ENCODE results near the gene NECTIN1.

DNA sequence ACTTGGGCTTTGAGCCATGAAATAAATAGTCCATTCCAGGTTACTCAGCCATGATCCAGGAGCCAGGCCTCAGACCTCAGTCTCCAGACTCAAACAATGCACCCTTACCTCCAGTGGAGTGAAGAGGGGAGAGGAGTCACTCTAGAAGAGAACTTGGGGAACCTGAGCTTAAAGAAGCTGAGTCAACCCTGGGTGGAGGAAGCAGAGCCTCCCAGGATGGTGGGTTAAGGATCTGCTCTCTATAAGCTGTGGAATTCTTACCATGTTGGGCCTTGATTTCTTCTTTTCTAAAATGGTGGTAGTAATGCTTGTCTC, 113.2 kb downstream of the NECTIN1 start:
- TF ChIP-seq, protein P1, sequence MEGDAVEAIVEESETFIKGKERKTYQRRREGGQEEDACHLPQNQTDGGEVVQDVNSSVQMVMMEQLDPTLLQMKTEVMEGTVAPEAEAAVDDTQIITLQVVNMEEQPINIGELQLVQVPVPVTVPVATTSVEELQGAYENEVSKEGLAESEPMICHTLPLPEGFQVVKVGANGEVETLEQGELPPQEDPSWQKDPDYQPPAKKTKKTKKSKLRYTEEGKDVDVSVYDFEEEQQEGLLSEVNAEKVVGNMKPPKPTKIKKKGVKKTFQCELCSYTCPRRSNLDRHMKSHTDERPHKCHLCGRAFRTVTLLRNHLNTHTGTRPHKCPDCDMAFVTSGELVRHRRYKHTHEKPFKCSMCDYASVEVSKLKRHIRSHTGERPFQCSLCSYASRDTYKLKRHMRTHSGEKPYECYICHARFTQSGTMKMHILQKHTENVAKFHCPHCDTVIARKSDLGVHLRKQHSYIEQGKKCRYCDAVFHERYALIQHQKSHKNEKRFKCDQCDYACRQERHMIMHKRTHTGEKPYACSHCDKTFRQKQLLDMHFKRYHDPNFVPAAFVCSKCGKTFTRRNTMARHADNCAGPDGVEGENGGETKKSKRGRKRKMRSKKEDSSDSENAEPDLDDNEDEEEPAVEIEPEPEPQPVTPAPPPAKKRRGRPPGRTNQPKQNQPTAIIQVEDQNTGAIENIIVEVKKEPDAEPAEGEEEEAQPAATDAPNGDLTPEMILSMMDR (IDR thresholded peaks at IDR 0.05) = no peak
- TF ChIP-seq POLR2A (IDR thresholded peaks at IDR 0.05) = no peak
